Measurements from ENCODE around the gene AFMID.
"Not testable (repeated sequence)": the region's sequence is repeated elsewhere in the genome, so short reads cannot be mapped to it uniquely, and the experiment has no call there.

The AFMID gene, protein sequence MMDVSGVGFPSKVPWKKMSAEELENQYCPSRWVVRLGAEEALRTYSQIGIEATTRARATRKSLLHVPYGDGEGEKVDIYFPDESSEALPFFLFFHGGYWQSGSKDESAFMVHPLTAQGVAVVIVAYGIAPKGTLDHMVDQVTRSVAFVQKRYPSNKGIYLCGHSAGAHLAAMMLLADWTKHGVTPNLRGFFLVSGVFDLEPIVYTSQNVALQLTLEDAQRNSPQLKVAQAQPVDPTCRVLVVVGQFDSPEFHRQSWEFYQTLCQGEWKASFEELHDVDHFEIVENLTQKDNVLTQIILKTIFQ

DNA sequence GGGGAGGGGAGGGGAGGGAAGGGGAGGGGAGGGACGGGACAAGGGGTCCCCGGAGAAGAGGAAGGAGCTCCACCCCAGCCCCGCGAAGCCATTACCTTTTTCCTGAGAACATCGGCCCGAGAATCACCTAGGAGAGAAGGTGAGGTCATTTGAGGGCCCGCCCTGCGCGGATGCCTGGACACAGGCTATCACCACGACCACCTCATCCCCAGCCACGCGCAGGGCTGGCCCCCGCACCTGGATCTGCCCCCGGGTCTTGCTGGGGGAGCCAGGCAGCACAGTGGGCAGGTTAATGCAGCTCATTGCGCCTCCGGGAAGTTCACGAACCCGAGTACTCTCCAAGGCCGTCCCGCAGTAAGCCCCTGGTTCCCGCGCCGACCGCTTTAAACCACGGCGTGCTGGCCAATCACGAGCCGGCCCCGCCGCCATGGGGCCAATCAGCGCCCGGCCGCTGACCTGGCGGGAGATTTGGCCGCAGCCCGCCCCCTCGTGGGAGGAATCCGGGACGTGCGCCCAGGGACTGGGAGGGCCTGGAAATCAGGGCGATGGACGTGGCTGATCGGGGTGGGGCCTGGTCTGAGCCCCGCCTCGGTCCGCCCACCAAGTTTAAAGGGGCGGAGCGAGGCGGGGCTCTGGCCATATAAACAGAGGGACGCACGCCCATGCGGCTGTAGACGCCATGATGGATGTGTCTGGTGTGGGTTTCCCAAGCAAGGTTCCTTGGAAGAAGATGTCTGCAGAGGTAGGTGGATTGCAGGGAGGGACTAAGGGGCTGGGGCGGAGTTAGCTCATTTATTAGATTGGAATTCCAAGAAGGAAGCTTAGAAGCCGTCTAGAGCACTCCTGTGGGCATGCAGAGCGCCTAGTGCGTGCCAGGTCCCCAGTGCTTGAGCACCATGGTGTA, at the start of gene AFMID, which contains the start of gene TK1:
Gene AFMID (plus strand): TSS at position 671 of the 904 bp plus-strand sequence. CDS start 9 bp downstream, at position 680.
Gene TK1 (minus strand): TSS at position 361 of the 904 bp plus-strand sequence. CDS start 58 bp downstream, at position 303.
- DNase-seq, result peak; percentile 94

DNA sequence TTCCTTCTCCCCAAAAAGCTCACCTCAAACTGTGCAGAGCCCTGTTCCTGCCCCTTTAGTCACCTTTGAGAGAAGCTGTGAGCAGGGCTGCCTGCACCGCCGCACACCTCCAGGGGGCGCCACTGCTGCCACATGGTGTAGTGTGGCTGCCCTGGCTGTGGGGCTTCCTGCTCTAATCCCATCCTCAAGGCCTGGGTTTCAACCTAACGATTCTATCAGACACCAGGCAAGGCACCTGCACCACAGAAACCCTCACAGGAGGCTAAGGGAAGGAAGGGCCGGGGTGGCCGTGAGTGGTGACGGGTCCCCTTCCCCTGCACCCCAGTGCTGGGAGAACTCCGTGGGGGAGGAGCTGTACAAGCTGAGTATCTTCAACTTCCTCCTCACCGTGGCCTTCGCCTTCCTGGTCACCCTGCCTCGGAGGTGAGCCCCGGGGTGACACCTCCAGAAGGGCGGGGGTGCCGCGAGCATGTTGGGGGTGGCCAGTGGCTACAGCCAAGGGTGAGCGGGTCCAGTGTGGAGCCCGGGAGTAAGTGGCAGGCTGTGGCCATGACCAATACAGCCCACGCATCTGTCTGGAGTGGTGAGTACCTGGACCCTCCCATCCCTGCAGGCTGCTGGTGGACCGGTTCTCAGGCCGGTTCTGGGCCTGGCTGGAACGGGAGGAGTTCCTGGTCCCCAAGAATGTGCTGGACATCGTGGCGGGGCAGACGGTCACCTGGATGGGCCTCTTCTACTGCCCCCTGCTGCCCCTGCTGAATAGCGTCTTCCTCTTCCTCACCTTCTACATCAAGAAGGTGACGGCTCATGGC, 49.6 kb upstream of the AFMID start:
- no peak for DNase-seq

DNA sequence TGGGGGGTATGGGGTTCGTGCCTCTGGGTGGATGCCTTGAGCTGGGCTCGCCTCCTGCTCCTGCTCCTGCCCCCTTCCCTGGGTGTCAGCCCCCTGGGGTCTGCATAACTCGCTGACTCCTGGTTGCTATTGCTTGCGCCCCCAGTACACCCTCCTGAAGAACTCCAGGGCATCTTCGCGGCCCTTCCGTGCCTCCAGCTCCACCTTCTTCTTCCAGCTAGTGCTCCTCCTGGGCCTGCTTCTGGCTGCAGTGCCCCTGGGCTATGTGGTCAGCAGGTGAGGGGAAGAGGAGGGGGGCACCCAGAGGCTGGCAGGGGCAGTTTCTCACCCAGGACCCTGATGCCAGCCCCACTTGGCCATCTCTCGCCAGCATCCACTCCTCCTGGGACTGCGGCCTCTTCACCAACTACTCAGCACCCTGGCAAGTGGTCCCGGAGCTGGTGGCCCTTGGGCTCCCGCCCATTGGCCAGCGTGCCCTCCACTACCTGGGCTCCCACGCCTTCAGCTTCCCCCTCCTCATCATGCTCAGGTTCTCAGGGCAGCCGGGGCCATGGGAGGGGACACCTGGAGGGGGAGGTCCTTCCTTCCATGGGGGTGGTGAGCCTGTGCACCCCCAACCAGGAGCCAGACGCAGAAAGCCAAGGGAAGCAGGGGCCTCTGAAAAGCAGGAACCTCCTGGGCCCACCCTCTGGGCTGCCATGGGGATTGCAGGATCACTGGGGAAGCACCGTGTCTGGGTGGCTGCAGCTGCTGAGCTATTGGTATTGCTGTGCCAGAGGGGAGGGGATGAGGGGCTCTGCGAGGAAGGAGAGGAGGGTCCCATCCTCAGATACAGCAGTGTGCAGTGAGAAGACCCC, 48.7 kb upstream of the AFMID start:
- DNase-seq, result no peak

DNA sequence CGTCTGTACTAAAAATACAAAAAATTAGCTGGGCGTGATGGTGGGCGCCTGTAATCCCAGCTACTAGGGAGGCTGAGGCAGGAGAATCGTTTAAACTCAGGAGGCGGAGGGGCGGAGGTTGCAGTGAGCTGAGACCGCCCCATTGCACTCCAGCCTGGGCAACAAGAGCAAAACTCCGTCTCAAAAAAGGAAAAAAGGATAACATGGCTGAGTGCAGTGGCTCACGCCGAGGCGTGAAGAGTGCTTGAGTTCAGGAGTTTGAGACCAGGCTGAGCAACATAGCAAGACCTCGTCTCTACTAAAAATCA, 47.3 kb upstream of the AFMID start:
- not testable (repeated sequence) for DNase-seq

DNA sequence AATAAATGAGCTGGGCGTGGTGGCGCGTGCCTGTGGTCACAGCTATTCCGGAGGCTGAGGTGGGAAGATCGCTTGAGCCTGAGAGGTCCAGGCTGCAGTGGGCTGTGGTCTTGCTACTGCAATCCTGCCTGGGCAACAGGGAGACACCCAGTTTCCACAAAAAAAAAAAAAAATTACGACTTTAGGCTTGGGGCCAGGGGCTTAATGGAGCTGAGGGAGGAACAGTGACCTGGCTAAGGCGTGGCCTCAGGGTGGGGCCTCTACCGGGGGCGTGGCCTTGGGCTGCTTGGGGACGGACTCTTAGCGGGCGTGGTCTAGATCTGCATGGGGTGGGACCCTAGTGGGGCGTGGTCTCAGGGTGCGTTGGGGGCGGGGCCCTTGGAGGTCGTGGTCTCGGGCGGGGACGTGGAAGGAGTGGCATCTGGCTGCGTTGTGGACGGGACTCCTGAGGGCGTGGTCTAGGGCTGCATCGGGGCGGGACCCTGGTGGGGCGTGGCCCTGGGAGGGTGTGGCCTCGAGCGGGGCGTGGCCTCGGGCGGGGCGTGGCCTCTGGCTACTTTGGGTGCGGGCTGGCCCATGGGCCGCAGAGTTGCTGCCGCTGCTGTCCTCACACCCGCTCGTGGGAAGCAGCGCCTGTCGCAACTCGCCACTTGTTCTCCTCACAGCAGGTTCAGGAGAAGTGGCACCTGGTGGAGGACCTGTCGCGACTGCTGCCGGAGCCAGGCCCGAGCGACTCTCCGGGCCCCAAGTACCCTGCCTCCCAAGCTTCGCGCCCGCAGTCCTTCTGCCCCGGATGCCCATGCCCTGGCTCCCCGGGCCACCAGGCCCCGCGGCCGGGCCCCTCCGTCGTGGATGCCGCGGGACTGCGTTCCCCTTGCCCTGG, 46.8 kb upstream of the AFMID start:
- peak; percentile 88 for DNase-seq

DNA sequence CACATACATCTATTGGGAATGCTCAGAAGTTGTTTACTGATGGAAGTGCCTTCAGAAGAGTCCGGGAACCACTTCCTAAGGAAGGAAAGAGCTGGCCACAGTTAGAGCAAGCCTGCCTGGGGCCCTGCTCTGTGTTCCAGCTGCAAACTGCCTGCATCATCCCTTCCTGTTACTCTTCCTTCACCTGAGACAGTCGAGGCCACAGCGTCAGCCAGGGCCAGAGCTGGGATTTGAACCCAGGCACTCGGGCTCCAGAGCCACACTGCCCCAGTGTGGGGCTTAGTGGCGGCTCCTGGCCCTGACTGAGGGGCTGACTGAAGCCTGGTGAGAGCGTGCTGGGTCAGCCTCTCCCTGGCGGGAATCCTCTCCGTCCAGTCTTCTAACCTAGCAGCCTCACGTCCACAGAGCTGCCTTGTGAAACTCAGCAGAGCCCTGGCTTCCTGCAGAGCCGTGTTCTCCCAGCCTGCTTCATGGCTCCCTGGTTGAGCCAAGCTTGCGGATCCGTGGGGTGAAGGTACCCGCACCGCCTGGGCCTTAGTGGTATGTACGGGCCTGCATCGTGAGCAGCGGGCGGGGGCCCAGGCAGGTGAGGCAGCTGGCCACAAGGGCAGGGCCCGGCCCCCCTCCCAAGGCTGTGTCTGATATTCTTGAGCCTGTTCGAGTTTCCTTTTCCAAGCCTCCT, 45.6 kb upstream of the AFMID start:
- DNase-seq, result no peak

DNA sequence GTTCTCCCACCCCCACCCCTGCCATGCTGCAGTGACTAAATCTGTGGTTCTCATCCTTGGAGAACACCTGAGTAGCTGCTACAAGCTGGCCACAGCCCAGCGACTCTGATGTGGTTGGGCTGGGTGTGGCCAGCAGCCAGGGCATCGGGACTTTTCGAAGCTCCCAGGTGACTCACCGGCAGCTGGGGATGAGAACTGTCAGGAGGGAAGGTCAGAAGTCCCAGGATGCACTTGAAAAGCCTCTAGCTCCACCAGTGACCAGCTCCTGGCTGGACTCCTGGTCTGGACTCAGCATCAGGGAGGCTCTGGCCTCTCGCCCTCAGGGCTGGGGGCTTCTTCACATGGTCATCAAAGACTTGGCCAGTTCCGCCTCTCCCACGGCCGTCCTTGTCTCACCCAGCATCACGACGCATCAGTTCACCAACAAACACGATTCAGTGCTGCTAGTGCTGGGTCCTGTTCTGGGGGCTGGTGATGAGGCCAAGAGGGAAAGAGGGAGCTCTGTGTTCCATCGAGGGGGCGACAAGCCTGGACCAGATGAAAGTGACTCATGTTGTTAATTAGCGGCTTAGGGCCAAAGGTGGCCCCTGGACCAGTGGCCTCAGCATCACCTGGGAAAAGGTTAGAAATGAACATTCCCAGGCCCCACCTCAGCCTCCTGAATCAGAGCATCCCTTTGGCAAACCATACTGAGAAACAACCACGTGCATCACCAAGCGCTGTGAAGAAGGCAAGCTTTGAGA, 44.9 kb upstream of the AFMID start:
- peak; percentile 71 for DNase-seq

DNA sequence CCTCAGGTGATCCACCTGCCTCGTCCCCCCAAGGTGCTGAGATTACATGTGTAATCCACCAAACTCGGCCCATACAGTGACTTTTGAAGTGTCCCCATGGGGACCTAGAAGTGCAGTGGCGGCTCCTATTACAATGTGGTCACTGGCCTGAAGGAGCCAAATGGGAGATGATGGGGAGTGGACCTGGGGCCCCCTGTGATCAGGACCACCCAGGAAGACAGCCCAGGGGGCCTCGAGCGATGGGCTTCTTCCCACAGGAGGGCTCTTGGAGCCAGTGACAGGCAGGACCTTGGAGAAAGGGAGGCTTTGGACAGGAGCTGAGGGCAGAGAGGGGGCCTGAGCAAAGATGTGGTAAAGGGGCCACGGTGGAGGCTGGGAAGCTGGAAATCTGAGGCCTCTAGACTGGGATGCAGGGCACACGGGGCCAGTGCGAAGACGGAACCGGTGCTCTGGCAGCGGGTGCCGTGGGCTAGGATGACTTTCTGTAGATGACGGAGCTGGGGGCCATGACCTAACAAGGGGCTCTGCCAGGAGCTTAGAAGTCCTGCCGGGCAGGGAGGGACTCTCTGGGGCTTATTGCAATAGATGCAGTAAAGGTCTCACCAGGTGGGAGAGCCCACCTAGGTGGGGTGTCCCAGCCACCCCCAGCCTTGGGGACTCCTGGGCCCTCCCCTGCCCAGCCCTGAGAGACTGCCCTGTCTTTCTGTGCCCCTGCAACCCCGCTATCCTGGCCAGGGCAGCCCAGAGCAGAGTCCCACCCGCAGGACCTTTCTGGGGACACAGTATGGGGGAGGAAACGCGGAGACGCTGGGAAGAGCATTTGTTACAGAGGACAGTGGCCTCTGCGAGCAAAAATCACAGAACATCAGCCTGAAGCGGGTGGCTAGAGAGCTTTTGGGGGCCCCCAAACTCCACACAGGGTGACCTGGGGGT, 43.7 kb upstream of the AFMID start:
- DNase-seq, result no peak

DNA sequence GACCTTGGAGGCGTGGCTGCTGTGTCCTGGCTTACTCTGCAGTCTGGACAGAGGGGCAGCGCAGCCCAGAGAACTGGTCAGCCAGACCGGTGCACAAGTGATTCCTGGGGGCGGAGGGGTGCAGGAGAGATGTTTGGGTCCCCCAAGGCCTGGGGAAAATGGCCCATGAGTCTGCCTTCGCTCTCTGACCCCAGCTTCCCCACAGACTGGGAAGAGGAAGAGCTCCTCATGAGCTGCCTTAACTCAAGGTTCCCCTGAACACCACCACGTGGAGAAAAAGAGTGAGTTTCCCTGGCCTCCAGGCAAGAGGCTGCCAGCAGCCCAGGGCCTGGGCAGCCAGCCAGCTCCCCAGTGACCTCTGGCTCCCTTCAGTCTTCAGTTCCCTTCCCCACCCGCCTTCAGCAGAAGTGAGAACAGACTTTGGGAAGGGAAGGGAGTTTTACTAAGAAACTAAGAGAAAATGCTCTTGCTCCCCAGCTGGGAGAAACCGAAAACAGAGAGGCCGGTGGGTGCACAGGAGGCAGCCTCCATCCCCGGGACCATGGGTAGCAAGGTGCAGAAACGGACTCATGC, 42.9 kb upstream of the AFMID start:
- no peak for DNase-seq

DNA sequence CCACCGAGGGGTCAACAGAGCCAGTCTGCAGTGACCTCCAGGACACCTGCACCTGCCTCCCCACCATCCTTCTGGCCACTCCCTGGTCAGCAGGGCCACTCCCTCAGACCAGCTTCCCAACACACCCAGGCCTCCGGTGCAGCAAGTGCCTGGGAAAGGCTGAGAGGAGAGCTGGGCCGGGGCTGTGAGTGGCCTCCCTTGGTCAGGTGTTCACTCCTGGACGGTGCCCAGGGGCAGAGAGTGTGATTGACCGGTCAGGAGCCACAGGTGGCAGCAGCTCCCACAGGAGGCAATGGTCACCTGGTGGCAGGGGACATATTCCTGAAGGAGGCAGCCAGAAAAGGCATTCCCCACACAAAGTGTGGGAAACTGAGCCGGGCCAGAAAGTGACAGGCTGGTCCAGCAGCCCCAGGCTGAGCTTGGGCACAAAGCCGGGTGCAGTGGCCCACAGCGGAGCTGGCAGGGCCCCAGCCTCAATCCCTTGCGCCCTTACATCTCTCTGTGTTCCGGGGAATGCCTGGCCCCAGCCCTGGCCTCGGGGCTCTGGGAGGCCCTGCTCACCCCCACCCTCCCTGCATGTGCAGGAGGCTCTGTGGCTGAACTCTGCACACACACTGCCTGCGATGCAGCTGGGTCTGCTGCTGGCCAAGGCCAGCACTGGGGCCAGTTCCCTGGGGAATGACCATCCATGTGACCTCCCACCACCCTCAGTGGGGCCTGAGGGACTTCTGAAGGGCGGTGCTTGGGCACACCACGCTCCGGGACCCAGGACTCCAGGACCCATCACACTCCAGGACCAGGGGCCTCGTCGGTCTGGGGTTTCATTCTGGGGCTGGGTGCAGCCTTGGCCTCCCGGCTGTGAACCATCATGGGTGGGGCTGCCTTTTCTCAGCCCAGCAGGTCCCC, 42.2 kb upstream of the AFMID start:
- DNase-seq, result no peak

DNA sequence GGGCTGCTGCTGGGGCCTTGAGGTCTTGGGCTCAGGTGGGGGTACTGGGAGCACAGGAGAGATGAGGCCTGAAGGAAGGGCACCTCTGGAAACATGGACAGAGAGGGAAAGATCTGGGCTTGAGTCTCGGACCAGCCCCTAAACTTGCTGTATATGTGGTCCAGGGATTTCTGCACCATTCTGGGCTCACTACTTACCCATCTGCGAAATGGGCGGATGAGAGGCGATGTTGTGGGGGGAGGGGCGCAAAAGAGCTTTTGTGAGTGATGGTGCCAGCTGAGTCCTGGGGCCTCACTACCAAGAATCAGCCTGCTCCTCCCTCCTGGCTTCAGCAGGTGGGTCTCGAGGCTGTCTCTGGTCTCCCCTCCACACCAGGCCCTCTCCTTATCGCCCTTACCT, 40.7 kb upstream of the AFMID start:
- no peak for DNase-seq

DNA sequence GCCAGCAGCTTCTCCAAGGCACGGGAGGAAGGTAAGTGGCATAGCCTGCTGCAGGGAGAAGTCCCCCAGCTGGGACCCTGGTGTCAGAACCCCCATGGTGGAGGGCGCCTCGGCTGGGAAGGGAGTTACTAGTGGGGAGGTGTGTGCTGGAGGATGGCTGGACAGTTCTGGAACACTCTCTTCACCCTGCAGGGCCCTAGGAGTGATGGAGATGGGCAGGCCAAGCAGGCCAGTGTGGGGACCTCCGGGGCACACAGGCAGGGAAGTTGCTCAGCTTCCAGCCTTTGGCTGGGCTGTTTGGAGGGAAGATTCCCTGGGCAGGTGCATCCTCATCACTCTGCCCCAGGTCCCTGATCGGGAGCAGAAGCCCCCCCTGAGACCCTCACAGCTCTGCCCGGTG, 40.3 kb upstream of the AFMID start:
- DNase-seq, result no peak

DNA sequence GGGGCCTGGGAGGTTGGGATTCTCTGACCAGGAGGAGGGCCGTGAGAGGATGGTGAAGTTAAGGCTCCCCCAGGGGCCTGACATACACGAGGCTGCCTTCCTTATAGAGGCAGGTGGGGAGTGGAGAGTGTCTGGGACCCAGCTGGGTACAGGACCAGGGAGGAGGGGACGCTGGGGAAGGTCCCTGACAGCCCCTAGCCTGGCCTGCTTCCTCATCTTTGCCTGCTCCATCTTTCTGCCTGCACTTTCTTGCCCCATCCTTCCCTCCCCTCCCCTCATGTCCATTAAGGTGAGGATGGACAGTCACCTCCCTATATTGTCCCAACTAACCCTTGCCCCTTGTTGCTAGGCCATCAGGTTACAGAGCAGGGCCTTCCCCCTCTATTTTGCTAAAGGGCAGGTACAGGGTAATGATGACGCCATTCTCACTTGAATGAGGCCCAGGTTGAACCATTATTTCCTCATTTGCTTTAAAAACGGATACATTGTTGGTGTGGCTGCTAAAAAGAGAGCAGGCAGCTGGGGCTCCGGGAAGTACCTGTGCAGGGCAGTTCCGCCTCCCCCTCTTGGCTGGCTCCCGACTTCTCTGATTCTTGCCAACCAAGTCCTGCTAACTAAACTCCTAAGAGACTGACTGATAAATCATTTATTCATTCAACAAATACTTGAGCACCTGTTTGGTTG, 39.7 kb upstream of the AFMID start:
- DNase-seq, result no peak

DNA sequence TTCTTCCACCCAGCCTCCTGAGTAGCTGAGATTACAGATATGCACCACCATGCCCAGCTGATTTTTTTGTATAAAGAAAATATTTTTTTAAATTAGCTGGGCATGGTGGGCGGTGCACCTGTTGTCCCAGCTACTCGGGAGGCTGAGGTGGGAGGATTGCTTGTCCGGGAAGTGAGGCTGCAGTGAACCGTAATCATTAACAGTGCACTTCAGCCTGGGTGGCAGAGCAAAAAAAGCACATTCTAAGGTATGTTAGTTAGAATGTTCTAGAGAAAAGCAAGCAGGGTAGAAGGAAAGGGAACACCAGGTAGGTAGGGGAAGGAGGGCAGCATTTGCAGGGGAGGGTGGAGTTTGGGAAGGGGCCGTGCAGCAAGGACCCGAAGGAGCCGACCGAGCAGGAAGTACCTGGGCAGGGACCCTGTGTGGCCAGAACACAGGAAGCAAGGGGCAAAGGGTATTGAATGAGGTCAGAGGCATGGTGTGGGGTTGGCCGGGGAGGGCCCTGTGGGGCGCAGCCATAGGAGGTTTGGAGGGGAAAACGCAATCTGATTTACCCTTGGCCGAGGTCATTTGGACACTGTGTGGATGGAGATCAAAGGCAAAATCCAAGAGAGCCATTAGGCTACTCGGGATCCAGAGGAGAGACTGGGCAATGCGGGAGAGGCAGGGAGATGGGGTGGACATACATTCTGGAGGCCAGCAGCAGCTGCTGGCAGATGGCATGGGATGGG, 38.7 kb upstream of the AFMID start:
- no peak for DNase-seq

DNA sequence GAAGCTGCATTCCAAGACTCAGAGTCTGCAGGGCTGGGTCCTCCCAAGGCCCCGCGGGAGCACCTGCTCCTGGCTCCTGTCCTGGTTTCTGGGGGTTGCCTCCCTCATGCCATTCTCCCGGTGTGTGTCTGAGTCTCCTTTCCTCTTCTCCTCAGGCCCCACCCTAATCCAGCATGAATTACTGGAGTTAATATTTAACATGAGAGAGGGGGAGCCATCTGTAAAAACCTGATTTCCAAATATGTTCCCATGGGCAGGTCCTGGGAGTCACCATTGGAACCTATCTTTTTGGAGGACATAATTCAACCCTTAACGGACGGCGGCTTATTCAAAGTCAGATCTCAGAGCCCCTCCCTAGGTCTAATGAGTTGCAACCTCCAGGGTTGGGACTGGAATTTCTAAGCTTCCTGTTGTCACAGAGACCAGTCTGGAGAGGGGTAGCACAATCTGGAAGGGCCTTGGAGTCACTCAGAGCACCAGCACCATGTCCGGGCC, 35.6 kb upstream of the AFMID start:
- DNase-seq, result no peak
